GM18520 (cell line): ENCODE data around the gene ECT2.
"Not testable (repeated sequence)": the region's sequence is repeated elsewhere in the genome, so short reads cannot be mapped to it uniquely, and the experiment has no call there.

ENCODE experiments used
- ATAC-seq: cut with Tn5 transposase; IDR thresholded peaks from one replicate; pipeline ENCODE4 v1.9.1; 2021; ENCODE audit not compliant: unreplicated experiment

ECT2 gene

DNA sequence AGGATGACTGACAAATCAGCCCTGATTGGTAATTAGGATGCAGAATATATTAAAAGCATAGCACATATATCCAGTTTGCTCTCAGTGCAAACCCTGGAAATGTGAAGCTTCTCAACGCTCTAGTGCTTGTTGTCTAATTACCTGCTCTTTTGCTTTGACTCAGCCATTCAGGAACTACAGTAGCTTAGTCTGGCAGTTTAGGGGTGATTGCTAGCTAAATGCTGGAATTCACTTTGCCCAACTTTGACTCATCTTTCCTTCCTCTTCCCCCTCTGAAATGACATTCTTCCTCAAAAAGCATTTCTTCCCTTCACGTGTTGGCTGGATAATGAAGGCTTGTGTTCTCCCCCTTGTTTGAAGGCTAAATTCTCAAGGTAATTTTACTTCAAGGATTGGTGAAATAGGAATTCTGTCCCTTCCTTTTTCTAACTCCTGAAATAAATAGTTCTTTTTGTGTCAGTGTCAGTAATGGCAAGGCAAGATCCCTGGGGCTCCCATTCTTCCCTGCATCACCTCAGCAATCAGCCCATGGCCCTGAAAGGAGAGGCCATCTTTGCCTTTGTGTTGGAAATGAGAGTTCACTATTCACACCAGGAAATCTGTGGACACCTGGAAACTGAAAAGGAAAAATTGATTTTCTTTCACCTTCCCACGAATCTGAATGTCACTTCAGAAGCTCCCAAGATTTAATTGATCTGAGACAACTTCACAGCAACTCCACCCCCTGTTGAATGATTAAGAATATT, 103.6 kb downstream of the ECT2 start:
- ATAC-seq: no peak

- ATAC-seq: no peak
Measured at GRCh38 chr3:172855037-172855436, 104.5 kb downstream of the ECT2 start.

DNA sequence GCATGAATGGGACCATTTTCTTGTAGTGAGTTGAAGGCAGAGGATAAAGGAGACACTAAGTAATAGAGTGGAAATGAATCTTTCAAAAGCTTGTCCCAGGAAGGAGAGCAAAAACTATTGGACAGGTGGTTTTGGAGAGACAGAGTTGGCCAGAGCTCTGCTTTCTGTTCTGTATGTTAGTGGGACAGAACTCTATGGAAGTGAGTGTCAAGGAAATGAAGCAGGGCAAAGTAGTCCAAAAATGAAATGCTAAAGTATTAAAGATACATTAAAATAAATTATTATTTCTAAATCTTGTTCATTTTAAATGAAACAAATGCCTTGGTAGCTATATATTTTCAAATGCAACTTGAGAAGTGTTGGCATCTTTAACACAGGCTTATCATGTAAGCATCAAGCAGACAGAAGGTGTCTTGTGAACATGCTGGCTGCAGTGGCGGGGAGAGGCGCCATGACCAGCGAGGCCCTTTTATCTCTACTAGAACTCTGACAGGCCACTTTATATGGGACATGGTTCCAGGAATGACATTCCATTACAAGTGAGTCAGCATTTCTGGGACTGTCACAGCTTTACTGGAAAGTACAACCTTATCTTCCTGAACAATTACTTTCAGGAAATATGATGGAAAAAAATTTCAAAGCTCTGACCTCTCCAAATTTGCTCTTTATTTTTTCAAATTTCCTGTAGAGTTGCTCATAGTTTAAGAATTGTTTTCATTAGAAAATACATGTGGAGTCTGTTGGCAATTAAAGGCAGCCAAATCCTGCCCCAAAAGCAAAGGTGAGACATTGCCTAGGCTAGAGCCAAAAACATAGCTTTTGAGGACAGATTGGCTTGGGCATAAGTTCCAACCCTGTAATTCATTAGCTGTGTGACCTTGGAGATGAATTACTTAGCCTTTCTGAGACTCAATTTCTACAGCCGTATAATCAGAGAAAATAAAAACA, 106.5 kb downstream of the ECT2 start:
- ATAC-seq: no peak

GRCh38 chr3:172859041-172859440, 108.5 kb downstream of the ECT2 start:
- no peak for ATAC-seq

- not testable (repeated sequence) for ATAC-seq
Measured at GRCh38 chr3:172866726-172867350, 116.3 kb downstream of the ECT2 start.

GRCh38 chr3:172868582-172869200, 118.2 kb downstream of the ECT2 start:
- ATAC-seq: no peak

DNA sequence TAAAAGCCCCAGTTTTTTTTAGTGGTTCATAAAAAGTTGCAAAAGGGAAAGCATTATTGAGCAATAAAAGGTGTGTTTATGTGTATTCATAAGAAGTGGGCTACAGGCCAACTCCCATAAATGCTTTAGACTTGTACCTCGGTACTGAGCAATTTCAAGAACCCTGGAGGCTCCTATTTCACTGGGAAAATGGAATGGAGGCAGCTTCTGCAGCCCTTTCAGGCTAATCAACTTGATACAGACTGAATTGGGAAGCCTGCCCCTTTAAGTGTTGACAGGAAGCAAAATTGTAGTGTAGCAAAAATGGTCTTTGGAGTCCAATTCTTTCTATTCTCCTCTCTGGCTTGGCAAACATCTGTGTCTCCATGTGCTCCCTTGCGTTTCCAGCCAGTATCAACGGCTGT, 118.8 kb downstream of the ECT2 start:
- ATAC-seq: no peak

DNA sequence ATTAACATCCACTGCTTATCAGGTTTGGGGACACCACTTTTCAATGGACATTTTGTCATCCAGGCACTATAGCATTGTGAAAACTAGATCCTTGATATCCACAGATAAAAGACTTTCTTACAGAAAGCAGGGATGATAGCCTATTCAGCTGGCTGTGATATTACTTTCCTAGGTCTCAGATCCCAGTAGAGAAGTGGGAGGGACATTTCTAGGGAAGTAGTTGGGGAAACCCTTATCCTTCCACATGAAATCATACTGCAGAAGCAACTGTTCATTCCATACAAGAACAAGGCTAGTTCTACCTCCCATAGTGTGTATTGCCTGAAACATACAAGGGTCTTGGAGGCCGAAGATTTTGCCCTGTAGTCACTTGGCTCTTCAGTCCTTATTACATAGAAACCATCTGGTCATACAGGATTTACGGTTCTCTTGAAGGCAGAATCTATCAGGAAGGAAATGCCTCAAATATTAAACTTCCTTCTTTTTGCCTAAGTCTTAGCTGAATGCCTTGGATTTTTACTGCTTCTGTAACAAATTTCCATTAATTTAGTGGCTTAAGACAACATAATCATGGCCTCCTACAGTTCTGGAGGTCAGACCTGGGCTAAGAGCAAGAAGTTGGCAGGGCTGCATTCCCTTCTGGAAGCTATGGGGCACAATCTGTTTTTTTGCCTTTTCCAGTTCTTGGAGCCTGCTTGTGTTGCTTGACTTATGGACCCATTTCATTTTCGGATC, 119.4 kb downstream of the ECT2 start:
- no peak for ATAC-seq
